Measurements from ENCODE around the gene HPD.

The HPD gene

GRCh38 chr12:121810234-121810817 lies 48.3 kb downstream of the HPD start:
- Histone ChIP-seq H3K27ac (ENCODE audit: low read depth, low read length, severe bottlenecking) (no peak overlapping the region), H3K9me3 (ENCODE audit: control insufficient read depth, low read length) (no peaks in the 10 kb centered on the region), H3K36me3 (ENCODE audit: control insufficient read depth, insufficient read depth, low read length) (peaks cover 68% of the 10 kb centered on the region), H3K4me1 (ENCODE audit: control insufficient read depth, insufficient read depth, low read length, poor library complexity, severe bottlenecking) (peaks cover 19% of the 10 kb centered on the region), H3K4me3 (ENCODE audit: extremely low read depth, insufficient read depth, low read length, poor library complexity, severe bottlenecking) (no peak overlapping the region)
- WGBS, 2 experiments (ENCODE audit: insufficient coverage in 2 of 2): 88 to 92% methylated on average over 23 to 30 of the region's 33 CpGs

DNA sequence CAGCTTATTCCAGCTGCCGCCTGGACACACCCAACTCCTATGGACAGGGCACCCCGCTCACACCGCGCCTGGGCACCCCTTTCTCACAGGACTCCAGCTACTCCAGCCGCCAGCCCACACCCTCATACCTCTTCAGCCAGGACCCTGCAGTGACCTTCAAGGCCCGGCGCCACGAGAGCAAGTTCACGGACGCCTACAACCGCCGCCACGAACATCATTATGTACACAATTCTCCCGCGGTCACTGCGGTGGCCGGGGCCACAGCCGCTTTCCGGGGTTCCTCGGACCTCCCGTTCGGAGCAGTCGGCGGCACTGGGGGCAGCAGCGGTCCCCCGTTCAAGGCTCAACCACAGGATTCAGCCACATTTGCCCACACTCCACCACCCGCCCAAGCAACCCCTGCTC lies 48.9 kb downstream of the HPD start:
- no peak overlapping the region for H3K4me3 ChIP-seq (ENCODE audit: extremely low read depth, insufficient read depth, low read length, poor library complexity, severe bottlenecking)
- H3K36me3 ChIP-seq (ENCODE audit: control insufficient read depth, insufficient read depth, low read length): peaks cover 62% of the 10 kb centered on the region
- no peak overlapping the region for H3K27ac ChIP-seq (ENCODE audit: low read depth, low read length, severe bottlenecking)
- no peaks in the 10 kb centered on the region for H3K9me3 ChIP-seq (ENCODE audit: control insufficient read depth, low read length)
- H3K4me1 ChIP-seq (ENCODE audit: control insufficient read depth, insufficient read depth, low read length, poor library complexity, severe bottlenecking): peaks cover 19% of the 10 kb centered on the region
- WGBS, 2 experiments (ENCODE audit: insufficient coverage in 2 of 2): 96% methylated on average over 25 to 27 of the region's 27 CpGs

DNA sequence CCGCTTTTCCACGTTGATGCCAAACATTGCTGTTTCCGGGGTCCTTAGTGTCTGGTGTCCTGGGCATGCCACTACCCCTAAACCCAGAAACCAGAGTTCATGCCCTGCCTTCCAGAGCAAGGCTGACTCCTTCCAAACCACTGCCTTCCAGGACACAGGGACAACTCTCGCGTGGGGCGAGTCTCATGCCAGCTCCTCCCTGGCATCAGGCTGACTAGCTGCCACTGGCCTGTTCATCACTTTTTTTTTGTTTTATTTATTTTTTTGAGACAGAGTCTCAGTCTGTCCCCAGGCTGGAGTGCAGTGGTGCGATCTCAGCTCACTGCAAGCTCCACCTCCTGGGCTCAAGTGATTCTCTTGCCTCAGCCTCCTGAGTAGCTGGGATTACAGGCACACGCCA lies 50.0 kb downstream of the HPD start:
- Histone ChIP-seq H3K4me1 (ENCODE audit: control insufficient read depth, insufficient read depth, low read length, poor library complexity, severe bottlenecking) (peaks cover 19% of the 10 kb centered on the region), H3K27ac (ENCODE audit: low read depth, low read length, severe bottlenecking) (no peak overlapping the region), H3K9me3 (ENCODE audit: control insufficient read depth, low read length) (no peaks in the 10 kb centered on the region), H3K4me3 (ENCODE audit: extremely low read depth, insufficient read depth, low read length, poor library complexity, severe bottlenecking) (no peak overlapping the region), H3K36me3 (ENCODE audit: control insufficient read depth, insufficient read depth, low read length) (peaks cover 54% of the 10 kb centered on the region)
- WGBS, 2 experiments (ENCODE audit: insufficient coverage in 2 of 2): 90 to 100% methylated on average over 4 to 5 of the region's 8 CpGs

DNA sequence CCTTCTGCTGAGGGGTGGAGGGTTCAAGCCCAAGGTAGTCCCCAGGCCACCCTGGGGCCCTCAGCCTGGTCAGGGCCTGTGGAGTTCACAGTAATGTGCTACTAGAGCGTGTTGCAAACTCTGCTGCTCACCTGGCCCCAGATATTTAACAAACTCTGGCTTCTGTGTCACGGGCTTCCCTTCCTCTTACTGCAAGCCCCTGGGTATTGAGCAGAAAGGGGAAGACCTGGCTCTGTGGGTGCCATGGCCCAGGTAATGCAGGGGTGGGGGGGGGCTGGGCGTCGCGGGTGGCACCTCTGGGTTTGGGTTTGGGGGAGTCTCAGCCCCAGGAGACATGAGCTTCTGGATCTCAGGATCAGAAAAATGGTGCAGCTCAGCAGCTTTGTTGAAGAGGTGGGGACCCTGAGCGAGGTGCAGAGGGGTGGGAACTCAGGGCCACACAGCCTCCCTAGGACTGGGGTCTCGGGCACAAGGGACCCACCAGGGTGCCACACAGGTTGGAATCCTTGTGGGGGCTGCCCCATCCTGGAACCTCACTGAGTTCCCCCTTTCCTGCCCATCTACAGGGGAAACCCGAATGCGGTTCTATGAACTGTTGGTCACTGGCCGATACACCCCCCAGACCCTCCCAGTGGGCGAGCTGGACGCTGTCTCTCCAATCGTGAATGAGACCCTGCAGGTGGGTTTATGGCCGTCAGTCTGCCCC lies 50.9 kb downstream of the HPD start:
- Histone ChIP-seq H3K27ac (ENCODE audit: low read depth, low read length, severe bottlenecking) (no peak overlapping the region), H3K4me3 (ENCODE audit: extremely low read depth, insufficient read depth, low read length, poor library complexity, severe bottlenecking) (no peak overlapping the region), H3K4me1 (ENCODE audit: control insufficient read depth, insufficient read depth, low read length, poor library complexity, severe bottlenecking) (peaks cover 17% of the 10 kb centered on the region), H3K36me3 (ENCODE audit: control insufficient read depth, insufficient read depth, low read length) (peaks cover 47% of the 10 kb centered on the region), H3K9me3 (ENCODE audit: control insufficient read depth, low read length) (no peaks in the 10 kb centered on the region)
- 88 to 92% methylated on average over 12 to 14 of the region's 14 CpGs for WGBS, 2 experiments (ENCODE audit: insufficient coverage in 2 of 2)

- Histone ChIP-seq H3K4me1 (ENCODE audit: control insufficient read depth, insufficient read depth, low read length, poor library complexity, severe bottlenecking) (peaks cover 13% of the 10 kb centered on the region), H3K27ac (ENCODE audit: low read depth, low read length, severe bottlenecking) (peak overlapping the region; percentile 67), H3K4me3 (ENCODE audit: extremely low read depth, insufficient read depth, low read length, poor library complexity, severe bottlenecking) (peak overlapping the region; percentile 78), H3K36me3 (ENCODE audit: control insufficient read depth, insufficient read depth, low read length) (peaks cover 46% of the 10 kb centered on the region), H3K9me3 (ENCODE audit: control insufficient read depth, low read length) (no peaks in the 10 kb centered on the region)
- 49 to 54% methylated on average over 13 to 14 of the region's 21 CpGs for WGBS, 2 experiments (ENCODE audit: insufficient coverage in 2 of 2)
Observed at GRCh38 chr12:121806546-121807423, 51.9 kb downstream of the HPD start.

- H3K27ac ChIP-seq (ENCODE audit: low read depth, low read length, severe bottlenecking): peak overlapping the region; percentile 67
- peaks cover 11% of the 10 kb centered on the region for H3K4me1 ChIP-seq (ENCODE audit: control insufficient read depth, insufficient read depth, low read length, poor library complexity, severe bottlenecking)
- 21 to 29% methylated on average over 6 to 8 of the region's 16 CpGs for WGBS, 2 experiments (ENCODE audit: insufficient coverage in 2 of 2)
- H3K4me3 ChIP-seq (ENCODE audit: extremely low read depth, insufficient read depth, low read length, poor library complexity, severe bottlenecking): peak overlapping the region; percentile 78
- no peaks in the 10 kb centered on the region for H3K9me3 ChIP-seq (ENCODE audit: control insufficient read depth, low read length)
- peaks cover 46% of the 10 kb centered on the region for H3K36me3 ChIP-seq (ENCODE audit: control insufficient read depth, insufficient read depth, low read length)
Observed at GRCh38 chr12:121806009-121806545, 52.6 kb downstream of the HPD start.

GRCh38 chr12:121805171-121806008 lies 53.3 kb downstream of the HPD start:
- Histone ChIP-seq H3K4me3 (ENCODE audit: extremely low read depth, insufficient read depth, low read length, poor library complexity, severe bottlenecking) (peak overlapping the region; percentile 78), H3K36me3 (ENCODE audit: control insufficient read depth, insufficient read depth, low read length) (peaks cover 41% of the 10 kb centered on the region), H3K27ac (ENCODE audit: low read depth, low read length, severe bottlenecking) (peak overlapping the region; percentile 67), H3K4me1 (ENCODE audit: control insufficient read depth, insufficient read depth, low read length, poor library complexity, severe bottlenecking) (peaks cover 11% of the 10 kb centered on the region), H3K9me3 (ENCODE audit: control insufficient read depth, low read length) (no peaks in the 10 kb centered on the region)
- 0 to 7% methylated on average over 1 to 16 of the region's 45 CpGs for WGBS, 2 experiments (ENCODE audit: insufficient coverage in 2 of 2)

- WGBS, 2 experiments (ENCODE audit: insufficient coverage in 2 of 2): 0% methylated on average over 30 to 44 of the region's 63 CpGs
- Histone ChIP-seq H3K4me3 (ENCODE audit: extremely low read depth, insufficient read depth, low read length, poor library complexity, severe bottlenecking) (peak overlapping the region; percentile 78), H3K27ac (ENCODE audit: low read depth, low read length, severe bottlenecking) (peak overlapping the region; percentile 41), H3K9me3 (ENCODE audit: control insufficient read depth, low read length) (no peaks in the 10 kb centered on the region), H3K36me3 (ENCODE audit: control insufficient read depth, insufficient read depth, low read length) (peaks cover 33% of the 10 kb centered on the region), H3K4me1 (ENCODE audit: control insufficient read depth, insufficient read depth, low read length, poor library complexity, severe bottlenecking) (peaks cover 11% of the 10 kb centered on the region)
Observed at GRCh38 chr12:121804417-121805111, 54.1 kb downstream of the HPD start.

GRCh38 chr12:121803861-121804416 lies 54.7 kb downstream of the HPD start, which contains the start of gene SETD1B:
Gene SETD1B (plus strand): TSS chr12:121804009. CDS start chr12:121804738, 729 bp downstream.
- Histone ChIP-seq H3K9me3 (ENCODE audit: control insufficient read depth, low read length) (no peaks in the 10 kb centered on the region), H3K4me1 (ENCODE audit: control insufficient read depth, insufficient read depth, low read length, poor library complexity, severe bottlenecking) (peaks cover 15% of the 10 kb centered on the region), H3K36me3 (ENCODE audit: control insufficient read depth, insufficient read depth, low read length) (peaks cover 27% of the 10 kb centered on the region), H3K4me3 (ENCODE audit: extremely low read depth, insufficient read depth, low read length, poor library complexity, severe bottlenecking) (peak within 1 kb of the TSS; percentile 78), H3K27ac (ENCODE audit: low read depth, low read length, severe bottlenecking) (peak within 1 kb of the TSS; percentile 99)
- WGBS, 2 experiments (ENCODE audit: insufficient coverage in 2 of 2): 0% methylated on average over 31 to 35 of the region's 74 CpGs
